ENCODE data around the gene COX7A1.

- TF ChIP-seq CTCF (optimal IDR thresholded peaks at IDR 0.05 in 1 of 3, IDR thresholded peaks at IDR 0.05 in 1 of 3, conservative IDR thresholded peaks at IDR 0.05 in 1 of 3; ENCODE audit: extremely low read depth in 1 of 3, insufficient read depth in 2 of 3, low read length in 3 of 3) = no peak
- TF ChIP-seq EZH2 (IDR thresholded peaks at IDR 0.05; ENCODE audit: low read length) = no peak
Measured at GRCh38 chr19:36144624-36145023, 7.6 kb downstream of the COX7A1 start.
